Measurements from ENCODE around the gene MDFIC. TPM values are rescaled to one million over a fixed set of nuclear protein-coding genes. Genes with fewer than 3 reads are reported as not detected.

Gene MDFIC
- total RNA-seq, 1 experiment from 2014 or later = 32.4 TPM

DNA sequence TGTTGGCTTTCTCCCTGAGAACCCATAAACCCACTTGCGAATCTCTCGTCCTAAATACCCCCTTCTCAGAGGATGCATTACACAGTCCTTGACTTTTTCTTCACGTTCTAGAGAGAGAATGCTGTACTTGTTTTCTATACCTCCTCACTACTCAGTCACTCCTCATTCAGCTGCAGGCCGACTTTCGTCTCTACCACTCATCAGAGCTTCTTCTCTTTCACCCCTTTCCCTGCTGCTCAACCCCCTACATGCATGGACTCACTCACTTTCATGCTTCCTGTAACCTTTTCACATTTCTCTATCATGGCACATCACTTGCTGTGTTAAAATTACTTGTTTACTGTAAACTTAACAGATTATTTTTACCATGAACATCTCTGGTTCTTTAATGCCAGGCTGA, 19.8 kb downstream of the MDFIC start:
- no peak for DNase-seq (ENCODE audit: low read depth, low spot score)
- in situ Hi-C loops (cut with HindIII; ENCODE audit: low pct_unique_long_range_greater_than_20kb, low sequenced_read_pairs) = no loop called here

DNA sequence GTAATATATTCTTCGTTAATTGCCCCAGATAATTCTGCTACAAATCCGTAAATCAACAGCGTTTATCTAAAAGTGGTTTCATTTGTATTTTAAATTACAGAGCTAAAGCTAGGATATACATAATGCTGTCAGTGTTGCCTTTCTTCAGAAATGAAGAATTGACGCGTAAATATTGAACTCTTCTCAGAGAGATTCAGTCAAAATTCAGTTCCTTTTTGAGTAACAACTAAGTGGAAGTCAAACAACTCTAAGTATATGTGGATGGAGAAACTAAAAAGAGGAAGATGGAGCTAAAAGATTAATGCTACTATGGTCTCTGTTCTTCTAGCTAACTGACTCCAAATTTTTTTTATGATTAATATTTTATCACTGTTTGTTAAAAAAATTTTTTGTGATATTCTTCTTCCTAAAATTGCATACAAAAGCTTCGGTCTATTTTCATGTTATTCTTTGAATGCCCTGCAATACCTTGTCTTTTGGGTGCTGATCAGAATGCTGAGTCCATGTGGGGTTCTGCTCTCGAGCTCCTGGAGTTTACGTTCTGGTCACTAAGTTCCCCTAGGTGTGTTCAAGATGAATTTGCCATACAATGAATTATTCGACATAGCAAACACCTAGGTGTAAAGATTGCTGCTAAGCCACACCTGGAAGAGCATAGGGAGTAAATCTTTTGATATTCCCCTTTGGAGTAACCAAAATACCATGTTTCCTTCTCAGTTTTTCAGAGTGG, 20.7 kb downstream of the MDFIC start:
- in situ Hi-C loops (cut with HindIII; ENCODE audit: low pct_unique_long_range_greater_than_20kb, low sequenced_read_pairs) = no loop called here
- DNase-seq (ENCODE audit: low read depth, low spot score) = no peak

DNA sequence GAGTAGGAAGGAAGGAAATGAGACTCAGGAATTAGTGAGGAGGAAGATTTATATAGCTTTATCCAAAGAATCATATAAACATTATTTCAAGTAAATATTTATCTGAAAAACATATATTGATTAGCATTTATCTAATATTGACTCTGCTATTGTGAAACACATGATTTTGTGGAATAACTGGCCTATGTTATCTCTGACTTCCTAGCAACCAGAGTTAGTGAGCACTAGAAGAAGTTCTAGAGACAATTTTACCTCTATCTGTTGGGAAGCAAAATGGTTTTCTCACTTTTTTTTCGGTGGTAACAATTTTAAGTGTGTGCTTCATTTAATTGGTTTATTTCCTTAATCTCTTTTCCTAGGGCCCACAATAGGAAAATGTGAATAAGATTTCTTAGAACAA, 21.6 kb downstream of the MDFIC start:
- no peak for DNase-seq (ENCODE audit: low read depth, low spot score)
- in situ Hi-C loops (cut with HindIII; ENCODE audit: low pct_unique_long_range_greater_than_20kb, low sequenced_read_pairs) = no loop called here

- DNase-seq (ENCODE audit: low read depth, low spot score) = no peak
- in situ Hi-C loops (cut with HindIII; ENCODE audit: low pct_unique_long_range_greater_than_20kb, low sequenced_read_pairs) = no loop called here
Measured at GRCh38 chr7:114943953-114944744, 22.3 kb downstream of the MDFIC start.

DNA sequence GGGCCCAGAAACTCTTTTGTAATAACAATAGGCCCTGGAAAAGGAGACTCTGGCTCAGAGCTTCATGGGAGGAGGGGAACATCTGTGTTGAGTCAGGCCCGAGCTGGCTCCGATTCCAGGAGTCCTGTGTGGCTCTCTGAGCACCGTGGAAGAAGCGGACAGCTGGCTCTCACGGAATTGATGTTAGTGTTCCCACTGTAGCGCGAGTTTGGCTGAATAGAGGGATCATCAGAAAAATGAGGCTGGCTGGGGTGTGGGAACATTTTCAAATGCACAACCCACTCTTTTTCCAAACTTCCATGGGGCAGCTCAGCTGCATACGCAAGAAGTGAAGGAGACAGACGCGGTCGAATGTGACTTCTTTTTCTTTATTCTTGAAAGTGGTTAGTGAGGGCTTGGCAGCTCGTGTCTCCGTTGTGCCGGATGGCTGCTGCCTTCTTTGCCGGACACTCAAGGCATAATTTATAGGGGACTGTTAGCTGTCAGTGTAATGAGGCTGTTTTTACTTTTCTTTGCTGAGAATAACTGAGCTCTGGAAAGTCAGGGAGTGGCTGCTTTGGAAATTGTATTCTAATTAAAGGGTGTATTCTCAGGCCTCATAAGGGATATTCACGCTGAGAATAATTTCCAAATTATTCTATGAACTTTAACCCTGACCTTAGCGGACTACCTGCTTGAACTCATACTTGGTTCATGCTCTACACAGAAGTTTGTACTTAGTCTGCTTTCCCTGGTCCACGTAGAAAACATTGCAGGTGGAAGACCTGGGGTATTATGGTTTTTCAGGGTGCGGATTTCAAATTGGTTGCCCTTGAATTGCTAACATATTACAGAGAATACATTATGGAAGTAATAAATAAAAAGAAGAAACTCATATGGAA, 23.1 kb downstream of the MDFIC start:
- no peak for DNase-seq (ENCODE audit: low read depth, low spot score)
- in situ Hi-C loops (cut with HindIII; ENCODE audit: low pct_unique_long_range_greater_than_20kb, low sequenced_read_pairs) = no loop called here

- in situ Hi-C loops (cut with HindIII; ENCODE audit: low pct_unique_long_range_greater_than_20kb, low sequenced_read_pairs) = no loop called here
- no peak for DNase-seq (ENCODE audit: low read depth, low spot score)
Measured at GRCh38 chr7:114949231-114949630, 27.3 kb downstream of the MDFIC start.

DNA sequence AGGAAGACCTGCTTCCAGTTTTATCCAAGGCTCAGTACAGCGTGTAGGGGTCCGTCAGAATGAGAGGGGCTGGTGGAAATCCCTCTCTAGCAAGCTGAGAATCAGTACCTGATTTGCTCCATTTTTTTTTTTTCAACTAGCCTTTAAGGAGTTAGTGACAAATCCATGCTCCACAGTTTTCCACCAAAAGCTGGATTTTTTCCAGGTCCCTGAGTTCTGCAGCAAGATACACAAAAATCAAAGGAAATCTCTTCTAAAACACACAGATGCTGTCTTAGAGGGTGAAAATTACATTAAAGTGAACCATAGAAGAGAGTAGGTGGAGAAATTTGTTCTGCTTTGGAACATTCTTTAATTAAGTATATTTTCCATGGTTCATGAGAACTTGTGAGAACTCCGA, 30.4 kb downstream of the MDFIC start:
- in situ Hi-C loops (cut with HindIII; ENCODE audit: low pct_unique_long_range_greater_than_20kb, low sequenced_read_pairs) = no loop called here

DNA sequence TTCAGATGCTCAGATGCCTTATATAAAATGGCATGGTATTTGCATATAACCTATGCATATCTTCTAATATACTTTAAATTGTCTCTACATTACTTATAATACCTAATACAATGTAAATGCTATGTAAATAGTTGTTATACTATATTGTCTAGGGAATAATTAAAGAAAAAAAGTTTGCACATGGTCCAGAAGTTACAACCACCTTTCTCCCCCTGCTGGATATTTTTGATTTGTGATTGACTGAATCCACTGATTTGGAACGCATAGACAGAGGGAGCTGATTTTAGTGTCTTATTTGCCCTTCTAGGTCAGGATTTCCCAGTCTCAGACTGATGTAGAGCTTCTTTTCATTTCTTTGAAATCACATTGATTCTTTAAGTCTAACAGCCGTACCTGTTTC, 31.8 kb downstream of the MDFIC start:
- in situ Hi-C loops (cut with HindIII; ENCODE audit: low pct_unique_long_range_greater_than_20kb, low sequenced_read_pairs) = no loop called here
- peak; percentile 62 for DNase-seq (ENCODE audit: low read depth, low spot score)

More for the DNA sequence above, 30.4 kb downstream of the MDFIC start:
- no peak for DNase-seq (ENCODE audit: low read depth, low spot score)

DNA sequence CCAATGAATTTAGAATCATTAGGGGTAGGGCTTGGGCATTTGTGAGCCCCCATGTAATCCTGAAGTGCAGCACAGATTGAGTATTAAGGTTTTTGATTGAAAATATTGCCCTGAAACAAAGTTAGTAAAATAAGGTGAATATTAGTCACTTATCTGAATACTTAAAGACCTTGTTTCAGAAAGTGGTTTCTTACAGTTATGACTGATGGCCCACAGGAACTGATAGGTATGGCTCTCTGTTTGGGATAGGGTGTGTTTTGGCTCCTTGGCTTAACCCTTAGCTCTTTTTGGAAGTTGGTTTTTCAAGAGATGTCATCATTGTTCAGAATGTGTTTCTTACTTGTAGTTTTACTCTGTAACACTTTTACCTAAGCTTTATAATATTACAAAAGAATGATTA, 34.8 kb downstream of the MDFIC start:
- DNase-seq (ENCODE audit: low read depth, low spot score) = no peak
- in situ Hi-C loops (cut with HindIII; ENCODE audit: low pct_unique_long_range_greater_than_20kb, low sequenced_read_pairs) = no loop called here

- DNase-seq (ENCODE audit: low read depth, low spot score) = no peak
- in situ Hi-C loops (cut with HindIII; ENCODE audit: low pct_unique_long_range_greater_than_20kb, low sequenced_read_pairs) = no loop called here
Measured at GRCh38 chr7:114957444-114957843, 35.5 kb downstream of the MDFIC start.

DNA sequence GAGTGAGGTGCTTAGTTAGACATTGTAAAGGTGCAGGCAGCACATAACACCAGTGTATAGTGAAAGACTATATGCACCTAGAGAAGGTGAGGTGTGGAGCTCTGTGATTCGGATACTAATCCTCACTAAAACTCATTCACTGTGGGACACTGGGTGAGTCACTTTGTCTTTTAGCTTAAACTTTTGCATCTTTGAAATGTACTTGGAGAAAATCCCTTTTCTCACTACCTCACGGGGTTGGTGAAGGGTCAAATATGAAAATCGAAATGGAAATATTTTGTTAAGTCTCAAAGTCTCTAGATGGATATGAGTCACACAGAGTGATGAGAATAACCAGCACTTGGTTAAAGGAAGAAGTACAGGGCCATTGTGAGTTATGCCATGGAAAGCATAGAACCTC, 38.0 kb downstream of the MDFIC start:
- no peak for DNase-seq (ENCODE audit: low read depth, low spot score)
- in situ Hi-C loops (cut with HindIII; ENCODE audit: low pct_unique_long_range_greater_than_20kb, low sequenced_read_pairs) = no loop called here

- in situ Hi-C loops (cut with HindIII; ENCODE audit: low pct_unique_long_range_greater_than_20kb, low sequenced_read_pairs) = no loop called here
- DNase-seq (ENCODE audit: low read depth, low spot score) = no peak
Measured at GRCh38 chr7:114962441-114962840, 40.5 kb downstream of the MDFIC start.

GRCh38 chr7:114966156-114966555, 44.3 kb downstream of the MDFIC start:
- DNase-seq (ENCODE audit: low read depth, low spot score) = no peak
- in situ Hi-C loops (cut with HindIII; ENCODE audit: low pct_unique_long_range_greater_than_20kb, low sequenced_read_pairs) = no loop called here

- in situ Hi-C loops (cut with HindIII; ENCODE audit: low pct_unique_long_range_greater_than_20kb, low sequenced_read_pairs) = no loop called here
- DNase-seq (ENCODE audit: low read depth, low spot score) = no peak
Measured at GRCh38 chr7:114969096-114969495, 47.2 kb downstream of the MDFIC start.

GRCh38 chr7:114970308-114970707, 48.4 kb downstream of the MDFIC start:
- in situ Hi-C loops (cut with HindIII; ENCODE audit: low pct_unique_long_range_greater_than_20kb, low sequenced_read_pairs) = no loop called here
- DNase-seq (ENCODE audit: low read depth, low spot score) = no peak

GRCh38 chr7:114970732-114971131, 48.8 kb downstream of the MDFIC start:
- no peak for DNase-seq (ENCODE audit: low read depth, low spot score)
- in situ Hi-C loops (cut with HindIII; ENCODE audit: low pct_unique_long_range_greater_than_20kb, low sequenced_read_pairs) = no loop called here

GRCh38 chr7:114972567-114972966, 50.7 kb downstream of the MDFIC start:
- in situ Hi-C loops (cut with HindIII; ENCODE audit: low pct_unique_long_range_greater_than_20kb, low sequenced_read_pairs) = no loop called here
- no peak for DNase-seq (ENCODE audit: low read depth, low spot score)

DNA sequence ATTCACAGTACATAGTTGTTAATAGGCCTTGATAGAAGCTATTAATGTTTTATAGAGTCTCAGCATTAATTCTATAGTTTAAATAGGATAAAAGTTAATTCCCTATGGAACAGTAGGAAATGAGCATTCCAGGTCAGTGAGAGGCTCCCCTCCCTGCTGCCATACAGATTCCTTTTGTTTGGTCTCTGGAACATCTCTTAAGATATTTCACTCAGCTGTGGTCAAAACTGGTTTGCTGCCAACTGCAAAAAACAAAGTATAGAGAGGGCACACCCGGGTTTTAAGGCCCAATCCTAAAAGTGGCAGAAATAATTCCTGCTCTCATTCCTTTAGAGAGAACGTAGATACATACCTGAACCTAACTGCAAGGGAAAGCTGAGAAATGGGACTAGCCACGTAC, 51.3 kb downstream of the MDFIC start:
- in situ Hi-C loops (cut with HindIII; ENCODE audit: low pct_unique_long_range_greater_than_20kb, low sequenced_read_pairs) = no loop called here
- peak; percentile 32 for DNase-seq (ENCODE audit: low read depth, low spot score)

Measured in SK-MEL-5 (cell line).